Stimulated activated memory B cell treated with anti-CD40 and anti-IgM and Interleukin-4, amounts not matched to agents 10 μg/mL and 1 μg/mL and 100 μg/mL, for 72 hours (primary cell): ENCODE measurements around the gene MAPT.
"Not testable (repeated sequence)": the region's sequence is repeated elsewhere in the genome, so short reads cannot be mapped to it uniquely, and the experiment has no call there.

Source experiments
- ATAC-seq: fragments of 150-1000 bp; cut with Tn5 transposase; 2 replicates; pipeline ENCODE4 v1.10.0; 2021
- H3K27ac Mint-ChIP-seq: one replicate; pipeline ENCODE4 v1.8.0; 2022; ENCODE audit warnings: mild to moderate bottlenecking, mixed read lengths
- H3K27me3 Mint-ChIP-seq: one replicate; pipeline ENCODE4 v1.8.0; 2022; ENCODE audit warnings: mixed read lengths
- H3K36me3 Mint-ChIP-seq: one replicate; pipeline ENCODE4 v1.8.0; 2022; ENCODE audit warnings: mixed read lengths
- H3K4me1 Mint-ChIP-seq: one replicate; pipeline ENCODE4 v1.8.0; 2022; ENCODE audit warnings: mixed read lengths
- H3K4me3 Mint-ChIP-seq: one replicate; pipeline ENCODE4 v1.8.0; 2022; ENCODE audit warnings: mild to moderate bottlenecking, moderate library complexity, mixed read lengths
- H3K9me3 Mint-ChIP-seq: one replicate; pipeline ENCODE4 v1.8.0; 2022; ENCODE audit warnings: mixed read lengths

The MAPT gene

GRCh38 chr17:45998987-45999899 is 104.9 kb downstream of the MAPT start, which contains the start of gene STH:
Gene STH (plus strand): TSS chr17:45999250. CDS start chr17:45999280, 30 bp downstream.
- Mint-ChIP-seq H3K9me3 (no peaks in the 10 kb centered on the region), H3K36me3 (no peaks in the 10 kb centered on the region), H3K4me1 (peaks cover 12% of the 10 kb centered on the region), H3K27me3 (no peaks in the 10 kb centered on the region), H3K27ac (peak within 1 kb of the TSS; percentile 26), H3K4me3 (no peak within 1 kb of the TSS)
- ATAC-seq, result no peak

GRCh38 chr17:45999900-46000290 is 105.5 kb downstream of the MAPT start:
- Mint-ChIP-seq H3K27ac (peak overlapping the region; percentile 26), H3K36me3 (no peaks in the 10 kb centered on the region), H3K27me3 (no peaks in the 10 kb centered on the region), H3K9me3 (no peaks in the 10 kb centered on the region), H3K4me3 (no peak overlapping the region), H3K4me1 (peaks cover 12% of the 10 kb centered on the region)
- no peak for ATAC-seq

- ATAC-seq, result no peak
- Mint-ChIP-seq H3K36me3 (no peaks in the 10 kb centered on the region), H3K4me3 (no peak overlapping the region), H3K9me3 (no peaks in the 10 kb centered on the region), H3K27me3 (no peaks in the 10 kb centered on the region), H3K4me1 (peaks cover 12% of the 10 kb centered on the region), H3K27ac (peak overlapping the region; percentile 26)
Measured at GRCh38 chr17:46000292-46000691, 105.9 kb downstream of the MAPT start.

- no peak for ATAC-seq
- no peak overlapping the region for H3K4me3 Mint-ChIP-seq
- H3K27ac Mint-ChIP-seq, result no peak overlapping the region
- H3K27me3 Mint-ChIP-seq, result no peaks in the 10 kb centered on the region
- H3K36me3 Mint-ChIP-seq, result no peaks in the 10 kb centered on the region
- peaks cover 12% of the 10 kb centered on the region for H3K4me1 Mint-ChIP-seq
- no peaks in the 10 kb centered on the region for H3K9me3 Mint-ChIP-seq
Measured at GRCh38 chr17:46000757-46001156, 106.4 kb downstream of the MAPT start.

DNA sequence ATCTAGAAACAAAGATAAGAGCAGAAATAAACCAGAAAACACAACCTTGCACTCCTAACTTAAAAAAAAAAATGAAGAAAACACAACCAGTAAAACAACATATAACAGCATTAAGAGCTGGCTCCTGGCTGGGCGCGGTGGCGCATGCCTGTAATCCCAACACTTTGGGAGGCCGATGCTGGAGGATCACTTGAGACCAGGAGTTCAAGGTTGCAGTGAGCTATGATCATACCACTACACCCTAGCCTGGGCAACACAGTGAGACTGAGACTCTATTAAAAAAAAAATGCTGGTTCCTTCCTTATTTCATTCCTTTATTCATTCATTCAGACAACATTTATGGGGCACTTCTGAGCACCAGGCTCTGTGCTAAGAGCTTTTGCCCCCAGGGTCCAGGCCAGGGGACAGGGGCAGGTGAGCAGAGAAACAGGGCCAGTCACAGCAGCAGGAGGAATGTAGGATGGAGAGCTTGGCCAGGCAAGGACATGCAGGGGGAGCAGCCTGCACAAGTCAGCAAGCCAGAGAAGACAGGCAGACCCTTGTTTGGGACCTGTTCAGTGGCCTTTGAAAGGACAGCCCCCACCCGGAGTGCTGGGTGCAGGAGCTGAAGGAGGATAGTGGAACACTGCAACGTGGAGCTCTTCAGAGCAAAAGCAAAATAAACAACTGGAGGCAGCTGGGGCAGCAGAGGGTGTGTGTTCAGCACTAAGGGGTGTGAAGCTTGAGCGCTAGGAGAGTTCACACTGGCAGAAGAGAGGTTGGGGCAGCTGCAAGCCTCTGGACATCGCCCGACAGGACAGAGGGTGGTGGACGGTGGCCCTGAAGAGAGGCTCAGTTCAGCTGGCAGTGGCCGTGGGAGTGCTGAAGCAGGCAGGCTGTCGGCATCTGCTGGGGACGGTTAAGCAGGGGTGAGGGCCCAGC is 107.3 kb downstream of the MAPT start:
- peak; percentile 4 for ATAC-seq
- H3K27me3 Mint-ChIP-seq, result no peaks in the 10 kb centered on the region
- H3K27ac Mint-ChIP-seq, result peak overlapping the region; percentile 30
- H3K36me3 Mint-ChIP-seq, result no peaks in the 10 kb centered on the region
- H3K4me3 Mint-ChIP-seq, result no peak overlapping the region
- peaks cover 12% of the 10 kb centered on the region for H3K4me1 Mint-ChIP-seq
- H3K9me3 Mint-ChIP-seq, result no peaks in the 10 kb centered on the region

DNA sequence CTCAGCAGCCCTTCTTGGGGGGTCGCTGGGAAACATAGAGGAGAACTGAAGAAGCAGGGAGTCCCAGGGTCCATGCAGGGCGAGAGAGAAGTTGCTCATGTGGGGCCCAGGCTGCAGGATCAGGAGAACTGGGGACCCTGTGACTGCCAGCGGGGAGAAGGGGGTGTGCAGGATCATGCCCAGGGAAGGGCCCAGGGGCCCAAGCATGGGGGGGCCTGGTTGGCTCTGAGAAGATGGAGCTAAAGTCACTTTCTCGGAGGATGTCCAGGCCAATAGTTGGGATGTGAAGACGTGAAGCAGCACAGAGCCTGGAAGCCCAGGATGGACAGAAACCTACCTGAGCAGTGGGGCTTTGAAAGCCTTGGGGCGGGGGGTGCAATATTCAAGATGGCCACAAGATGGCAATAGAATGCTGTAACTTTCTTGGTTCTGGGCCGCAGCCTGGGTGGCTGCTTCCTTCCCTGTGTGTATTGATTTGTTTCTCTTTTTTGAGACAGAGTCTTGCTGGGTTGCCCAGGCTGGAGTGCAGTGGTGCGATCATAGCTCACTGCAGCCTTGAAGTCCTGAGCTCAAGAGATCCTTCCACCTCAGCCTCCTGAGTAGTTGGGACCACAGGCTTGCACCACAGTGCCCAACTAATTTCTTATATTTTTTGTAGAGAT is 108.1 kb downstream of the MAPT start:
- Mint-ChIP-seq H3K4me1 (peaks cover 12% of the 10 kb centered on the region), H3K27ac (peak overlapping the region; percentile 30)

GRCh38 chr17:46002973-46003316 is 108.6 kb downstream of the MAPT start:
- peak; percentile 18 for ATAC-seq
- H3K4me3 Mint-ChIP-seq, result no peak overlapping the region
- peaks cover 12% of the 10 kb centered on the region for H3K4me1 Mint-ChIP-seq
- no peaks in the 10 kb centered on the region for H3K36me3 Mint-ChIP-seq
- H3K27ac Mint-ChIP-seq, result peak overlapping the region; percentile 30
- H3K9me3 Mint-ChIP-seq, result no peaks in the 10 kb centered on the region
- H3K27me3 Mint-ChIP-seq, result no peaks in the 10 kb centered on the region

More for the DNA sequence above, 108.1 kb downstream of the MAPT start:
- no peak overlapping the region for H3K4me3 Mint-ChIP-seq
- H3K9me3 Mint-ChIP-seq, result no peaks in the 10 kb centered on the region
- H3K27me3 Mint-ChIP-seq, result no peaks in the 10 kb centered on the region
- ATAC-seq, result peak; percentile 91
- no peaks in the 10 kb centered on the region for H3K36me3 Mint-ChIP-seq

GRCh38 chr17:46003907-46004748 is 109.8 kb downstream of the MAPT start:
- no peaks in the 10 kb centered on the region for H3K27me3 Mint-ChIP-seq
- no peak for ATAC-seq
- H3K9me3 Mint-ChIP-seq, result no peaks in the 10 kb centered on the region
- peak overlapping the region; percentile 33 for H3K27ac Mint-ChIP-seq
- no peaks in the 10 kb centered on the region for H3K36me3 Mint-ChIP-seq
- H3K4me1 Mint-ChIP-seq, result peaks cover 12% of the 10 kb centered on the region
- H3K4me3 Mint-ChIP-seq, result no peak overlapping the region

- H3K4me1 Mint-ChIP-seq, result peaks cover 12% of the 10 kb centered on the region
- not testable (repeated sequence) for H3K9me3 Mint-ChIP-seq, H3K27ac Mint-ChIP-seq, ATAC-seq, H3K4me3 Mint-ChIP-seq, H3K36me3 Mint-ChIP-seq, H3K27me3 Mint-ChIP-seq
Measured at GRCh38 chr17:46006082-46006481, 111.7 kb downstream of the MAPT start.

DNA sequence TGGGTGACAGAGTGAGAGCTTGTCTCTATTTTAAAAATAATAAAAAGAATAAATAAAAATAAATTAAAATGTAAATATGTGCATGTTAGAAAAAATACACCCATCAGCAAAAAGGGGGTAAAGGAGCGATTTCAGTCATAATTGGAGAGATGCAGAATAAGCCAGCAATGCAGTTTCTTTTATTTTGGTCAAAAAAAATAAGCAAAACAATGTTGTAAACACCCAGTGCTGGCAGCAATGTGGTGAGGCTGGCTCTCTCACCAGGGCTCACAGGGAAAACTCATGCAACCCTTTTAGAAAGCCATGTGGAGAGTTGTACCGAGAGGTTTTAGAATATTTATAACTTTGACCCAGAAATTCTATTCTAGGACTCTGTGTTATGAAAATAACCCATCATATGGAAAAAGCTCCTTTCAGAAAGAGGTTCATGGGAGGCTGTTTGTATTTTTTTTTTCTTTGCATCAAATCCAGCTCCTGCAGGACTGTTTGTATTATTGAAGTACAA is 113.2 kb downstream of the MAPT start:
- no peak for ATAC-seq
- Mint-ChIP-seq H3K36me3 (no peaks in the 10 kb centered on the region), H3K9me3 (no peaks in the 10 kb centered on the region), H3K27ac (no peak overlapping the region), H3K4me3 (no peak overlapping the region), H3K27me3 (no peaks in the 10 kb centered on the region), H3K4me1 (peaks cover 6% of the 10 kb centered on the region)

DNA sequence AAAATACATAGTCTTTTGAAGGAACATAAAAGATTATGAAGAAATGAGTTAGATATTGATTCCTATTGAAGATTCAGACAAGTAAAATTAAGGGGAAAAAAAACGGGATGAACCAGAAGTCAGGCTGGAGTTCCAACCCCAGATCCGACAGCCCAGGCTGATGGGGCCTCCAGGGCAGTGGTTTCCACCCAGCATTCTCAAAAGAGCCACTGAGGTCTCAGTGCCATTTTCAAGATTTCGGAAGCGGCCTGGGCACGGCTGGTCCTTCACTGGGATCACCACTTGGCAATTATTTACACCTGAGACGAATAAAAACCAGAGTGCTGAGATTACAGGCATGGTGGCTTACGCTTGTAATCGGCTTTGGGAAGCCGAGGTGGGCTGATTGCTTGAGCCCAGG is 114.2 kb downstream of the MAPT start:
- ATAC-seq, result no peak
- Mint-ChIP-seq H3K4me3 (no peak overlapping the region), H3K27me3 (no peaks in the 10 kb centered on the region), H3K27ac (no peak overlapping the region), H3K36me3 (no peaks in the 10 kb centered on the region), H3K4me1 (no peaks in the 10 kb centered on the region), H3K9me3 (no peaks in the 10 kb centered on the region)

DNA sequence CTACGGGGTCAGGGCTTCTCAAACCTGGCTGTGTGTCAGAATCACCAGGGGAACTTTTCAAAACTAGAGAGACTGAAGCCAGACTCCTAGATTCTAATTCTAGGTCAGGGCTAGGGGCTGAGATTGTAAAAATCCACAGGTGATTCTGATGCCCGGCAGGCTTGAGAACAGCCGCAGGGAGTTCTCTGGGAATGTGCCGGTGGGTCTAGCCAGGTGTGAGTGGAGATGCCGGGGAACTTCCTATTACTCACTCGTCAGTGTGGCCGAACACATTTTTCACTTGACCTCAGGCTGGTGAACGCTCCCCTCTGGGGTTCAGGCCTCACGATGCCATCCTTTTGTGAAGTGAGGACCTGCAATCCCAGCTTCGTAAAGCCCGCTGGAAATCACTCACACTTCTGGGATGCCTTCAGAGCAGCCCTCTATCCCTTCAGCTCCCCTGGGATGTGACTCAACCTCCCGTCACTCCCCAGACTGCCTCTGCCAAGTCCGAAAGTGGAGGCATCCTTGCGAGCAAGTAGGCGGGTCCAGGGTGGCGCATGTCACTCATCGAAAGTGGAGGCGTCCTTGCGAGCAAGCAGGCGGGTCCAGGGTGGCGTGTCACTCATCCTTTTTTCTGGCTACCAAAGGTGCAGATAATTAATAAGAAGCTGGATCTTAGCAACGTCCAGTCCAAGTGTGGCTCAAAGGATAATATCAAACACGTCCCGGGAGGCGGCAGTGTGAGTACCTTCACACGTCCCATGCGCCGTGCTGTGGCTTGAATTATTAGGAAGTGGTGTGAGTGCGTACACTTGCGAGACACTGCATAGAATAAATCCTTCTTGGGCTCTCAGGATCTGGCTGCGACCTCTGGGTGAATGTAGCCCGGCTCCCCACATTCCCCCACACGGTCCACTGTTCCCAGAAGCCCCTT is 115.6 kb downstream of the MAPT start:
- Mint-ChIP-seq H3K27ac (peak overlapping the region; percentile 35), H3K27me3 (no peaks in the 10 kb centered on the region), H3K36me3 (no peaks in the 10 kb centered on the region), H3K4me3 (no peak overlapping the region), H3K4me1 (no peaks in the 10 kb centered on the region), H3K9me3 (no peaks in the 10 kb centered on the region)
- no peak for ATAC-seq

- H3K4me3 Mint-ChIP-seq, result no peak overlapping the region
- H3K36me3 Mint-ChIP-seq, result no peaks in the 10 kb centered on the region
Measured at GRCh38 chr17:46010597-46011186, 116.3 kb downstream of the MAPT start.

More at GRCh38 chr17:46010597-46011186, 116.3 kb downstream of the MAPT start:
- Mint-ChIP-seq H3K27ac (no peak overlapping the region), H3K27me3 (no peaks in the 10 kb centered on the region), H3K9me3 (no peaks in the 10 kb centered on the region), H3K4me1 (no peaks in the 10 kb centered on the region)
- ATAC-seq, result no peak
